HEK293T (cell line): ENCODE measurements around the gene TTC39C.

ENCODE experiments used
- CTCF ChIA-PET: fragments of 350-600 bp; formaldehyde crosslinking; extraction: SDS; loops from one replicate; lab custom pipeline; 2021; ENCODE audit warnings: antibody characterized with exemption, inconsistent platforms; lab: Yijun Ruan, JAX
- POLR2A ChIA-PET: fragments of 350-600 bp; formaldehyde crosslinking; extraction: SDS; loops from one replicate; lab custom pipeline; 2020; ENCODE audit warnings: antibody characterized with exemption, inconsistent platforms; lab: Yijun Ruan, JAX
- DNase-seq: peaks from one replicate; pipeline ENCODE4 v3.0.0; 2012; ENCODE audit warnings: mixed read lengths; ENCODE audit errors: extremely low spot score
- ARNT ChIP-seq: fragments of 450-650 bp; IDR thresholded peaks from 2 replicates; pipeline ENCODE4 v1.6.1; 2017; ENCODE audit warnings: mild to moderate bottlenecking
- BHLHE40 ChIP-seq: fragments of 450-650 bp; IDR thresholded peaks from 2 replicates; pipeline ENCODE4 v1.6.1; 2016; ENCODE audit warnings: mild to moderate bottlenecking, moderate library complexity, borderline replicate concordance
- CTBP1 ChIP-seq: fragments of 450-650 bp; IDR thresholded peaks from 2 replicates; pipeline ENCODE4 v1.6.1; 2016; ENCODE audit warnings: borderline replicate concordance
- ELF4 ChIP-seq: fragments of 450-650 bp; IDR thresholded peaks from 2 replicates; pipeline ENCODE4 v1.6.1; 2017; ENCODE audit warnings: antibody characterized with exemption
- FOXA1 ChIP-seq: fragments of 450-650 bp; IDR thresholded peaks from 2 replicates; pipeline ENCODE4 v1.6.1; 2016; ENCODE audit warnings: mild to moderate bottlenecking
- FOXK2 ChIP-seq: fragments of 450-650 bp; IDR thresholded peaks from 2 replicates; pipeline ENCODE4 v1.6.1; 2016; ENCODE audit warnings: mild to moderate bottlenecking
- FOXM1 ChIP-seq: fragments of 450-650 bp; IDR thresholded peaks from 2 replicates; pipeline ENCODE4 v1.6.1; 2017; ENCODE audit warnings: mild to moderate bottlenecking, borderline replicate concordance
- HDGF ChIP-seq: fragments of 450-650 bp; IDR thresholded peaks from 2 replicates; pipeline ENCODE4 v1.6.1; 2017; ENCODE audit warnings: antibody characterized with exemption, borderline replicate concordance
- L3MBTL2 ChIP-seq: fragments of 450-650 bp; conservative IDR thresholded peaks from 2 replicates; pipeline ENCODE4 v1.6.1; 2016; ENCODE audit warnings: mild to moderate bottlenecking
- LEF1 ChIP-seq: fragments of 450-650 bp; IDR thresholded peaks from 2 replicates; pipeline ENCODE4 v1.6.1; 2017; ENCODE audit warnings: mild to moderate bottlenecking, borderline replicate concordance
- NFRKB ChIP-seq: fragments of 450-650 bp; IDR thresholded peaks from 2 replicates; pipeline ENCODE4 v1.6.1; 2016; ENCODE audit warnings: mild to moderate bottlenecking, moderate library complexity
- PKNOX1 ChIP-seq: fragments of 450-650 bp; IDR thresholded peaks from 2 replicates; pipeline ENCODE4 v1.6.1; 2016
- SP1 ChIP-seq: fragments of 450-650 bp; IDR thresholded peaks from 2 replicates; pipeline ENCODE4 v1.6.1; 2017
- SUZ12 ChIP-seq: fragments of 450-650 bp; IDR thresholded peaks from 2 replicates; pipeline ENCODE4 v1.6.1; 2016; ENCODE audit warnings: mild to moderate bottlenecking
- TARDBP ChIP-seq: fragments of 450-650 bp; IDR thresholded peaks from 2 replicates; pipeline ENCODE4 v1.6.1; 2016
- ZNF384 ChIP-seq: fragments of 450-650 bp; IDR thresholded peaks from 2 replicates; pipeline ENCODE4 v1.6.1; 2016

Gene TTC39C

GRCh38 chr18:24089076-24089475, 74.5 kb downstream of the TTC39C start:
- ChIA-PET POLR2A (no interaction called here), CTCF (no interaction called here)
- DNase-seq: no peak
- TF ChIP-seq FOXM1 (no peak), NFRKB (no peak), L3MBTL2 (no peak), PKNOX1 (no peak), SUZ12 (no peak), FOXA1 (no peak), TARDBP (no peak), LEF1 (no peak), FOXK2 (no peak), SP1 (no peak)

GRCh38 chr18:24089515-24090337, 75.2 kb downstream of the TTC39C start:
- POLR2A ChIA-PET: no interaction called here
- CTCF ChIA-PET: no interaction called here
- DNase-seq: no peak
- no peak for TF ChIP-seq TARDBP
- TF ChIP-seq BHLHE40: no peak
- TF ChIP-seq ELF4: no peak
- no peak for TF ChIP-seq LEF1

- ChIA-PET POLR2A (no interaction called here), CTCF (interaction anchor here (0.6 kb wide), 1 partner anchor 92 kb away, joined by 6 read pairs; no protein-coding TSS in a partner anchor)
- no peak for TF ChIP-seq BHLHE40
- DNase-seq: no peak
These were observed 76.3 kb downstream of the TTC39C start for GRCh38 chr18:24090876-24091275.

- no peak for TF ChIP-seq ZNF384
- TF ChIP-seq HDGF: no peak
- TF ChIP-seq NFRKB: no peak
- TF ChIP-seq CTBP1: no peak
- no peak for TF ChIP-seq BHLHE40
- no peak for TF ChIP-seq SUZ12
- TF ChIP-seq LEF1: no peak
- no peak for TF ChIP-seq FOXM1
- TF ChIP-seq ARNT: no peak
- no peak for TF ChIP-seq ELF4
- no peak for TF ChIP-seq L3MBTL2
- no peak for TF ChIP-seq SP1
- no peak for TF ChIP-seq TARDBP
- TF ChIP-seq PKNOX1: no peak
- no peak for TF ChIP-seq FOXK2
- ChIA-PET CTCF (no interaction called here), POLR2A (no interaction called here)
- DNase-seq: no peak
These were observed 80.0 kb downstream of the TTC39C start for GRCh38 chr18:24094561-24094960.

GRCh38 chr18:24095976-24096375, 81.4 kb downstream of the TTC39C start:
- TF ChIP-seq PKNOX1 (no peak), LEF1 (no peak), CTBP1 (no peak), FOXK2 (no peak), FOXA1 (no peak), SUZ12 (no peak), ELF4 (no peak), L3MBTL2 (no peak), ZNF384 (no peak), HDGF (no peak), TARDBP (no peak), ARNT (no peak), NFRKB (no peak), FOXM1 (no peak)
- no peak for DNase-seq
- POLR2A ChIA-PET: no interaction called here
- CTCF ChIA-PET: no interaction called here

- DNase-seq: no peak
- CTCF ChIA-PET: no interaction called here
- TF ChIP-seq FOXM1: no peak
- no peak for TF ChIP-seq CTBP1
- TF ChIP-seq SUZ12: no peak
- POLR2A ChIA-PET: no interaction called here
These were observed 88.9 kb downstream of the TTC39C start for GRCh38 chr18:24103320-24104021.
